Neural cell (in vitro differentiated cells): Measurements from ENCODE around the gene BCL11B. TPM values are rescaled to one million over a fixed set of nuclear protein-coding genes. Genes with fewer than 3 reads are reported as not detected.

Experiments
- H2AFZ ChIP-seq: fragments of 200-600, 300-800 bp; sonication (generic), shearing (Covaris generic); 2 replicates; pipeline ENCODE4 v1.6.0; 2014; ENCODE audit warnings: low read depth, mild to moderate bottlenecking, antibody characterized with exemption, low read length, moderate library complexity
- H3F3A ChIP-seq: fragments of 200-600 bp; shearing (Covaris generic); 2 replicates; pipeline ENCODE4 v1.6.1; 2016; ENCODE audit warnings: mild to moderate bottlenecking, moderate library complexity, mixed read lengths, antibody characterized with exemption, low read length; ENCODE audit not compliant: insufficient read depth, poor library complexity, severe bottlenecking
- H3K27ac ChIP-seq: fragments of 200-600, 300-800 bp; sonication (generic), shearing (Covaris generic); 2 replicates; pipeline ENCODE4 v1.5.1; 2014; ENCODE audit warnings: mild to moderate bottlenecking, low read length, moderate library complexity
- H3K27me3 ChIP-seq: fragments of 300-800, 200-600 bp; sonication (generic), shearing (Covaris generic); 2 replicates; pipeline ENCODE4 v1.6.0; 2014; ENCODE audit warnings: mild to moderate bottlenecking, low read depth, low read length, moderate library complexity; ENCODE audit not compliant: insufficient read depth
- H3K36me3 ChIP-seq: fragments of 300-800, 200-600 bp; sonication (generic), shearing (Covaris generic); 2 replicates; pipeline ENCODE4 v1.5.1; 2014; ENCODE audit warnings: mild to moderate bottlenecking, antibody characterized with exemption, low read length, moderate library complexity; ENCODE audit not compliant: insufficient read depth
- H3K4me2 ChIP-seq: fragments of 300-800, 200-600 bp; sonication (generic), shearing (Covaris generic); 2 replicates; pipeline ENCODE4 v1.6.0; 2014; ENCODE audit warnings: mild to moderate bottlenecking, low read length
- H3K4me3 ChIP-seq: fragments of 300-800, 200-600 bp; sonication (generic), shearing (Covaris generic); 2 replicates; pipeline ENCODE4 v1.5.1; 2014; ENCODE audit warnings: mild to moderate bottlenecking, low read length, moderate library complexity
- H3K79me2 ChIP-seq: fragments of 200-600 bp; shearing (Covaris generic); replicated peaks from 2 replicates; pipeline ENCODE4 v1.6.0; 2014; ENCODE audit warnings: mild to moderate bottlenecking, low read length, moderate library complexity; ENCODE audit not compliant: insufficient read depth
- H3K9ac ChIP-seq: fragments of 300-800, 200-600 bp; sonication (generic), shearing (Covaris generic); 2 replicates; pipeline ENCODE4 v1.6.1; 2016; ENCODE audit warnings: mild to moderate bottlenecking, low read length, mixed read lengths
- H3K9me2 ChIP-seq: fragments of 200-600 bp; shearing (Covaris generic); 2 replicates; pipeline ENCODE4 v1.6.1; 2016; ENCODE audit warnings: mild to moderate bottlenecking, low read length, mixed read lengths; ENCODE audit not compliant: insufficient read depth
- H3K9me3 ChIP-seq: fragments of 200-600, 300-800 bp; sonication (generic), shearing (Covaris generic); 2 replicates; pipeline ENCODE4 v1.6.1; 2016; ENCODE audit warnings: mild to moderate bottlenecking, mixed run types, low read length, moderate library complexity, mixed read lengths
- H4K20me1 ChIP-seq: fragments of 200-600 bp; shearing (Covaris generic); 2 replicates; pipeline ENCODE4 v1.6.1; 2016; ENCODE audit warnings: mild to moderate bottlenecking, mixed run types; ENCODE audit not compliant: insufficient read depth
- CTCF ChIP-seq: fragments of 450-650 bp; IDR thresholded peaks from 2 replicates; pipeline ENCODE4 v1.5.1; 2014; ENCODE audit warnings: antibody characterized with exemption, mild to moderate bottlenecking, moderate library complexity; ENCODE audit not compliant: poor library complexity, severe bottlenecking
- EP300 ChIP-seq: fragments of 450-650 bp; conservative IDR thresholded peaks from 2 replicates; pipeline ENCODE4 v1.6.1; 2014; ENCODE audit warnings: antibody characterized with exemption, mild to moderate bottlenecking, moderate library complexity; ENCODE audit not compliant: poor library complexity, severe bottlenecking
- EZH2 ChIP-seq: fragments of 200-600, 300-800 bp; shearing (Covaris generic), sonication (generic); IDR thresholded peaks from 2 replicates; pipeline ENCODE4 v1.6.1; 2014; ENCODE audit warnings: antibody characterized with exemption, low read length, borderline replicate concordance, mild to moderate bottlenecking; ENCODE audit not compliant: insufficient read depth, poor library complexity, severe bottlenecking
- MXI1 ChIP-seq: fragments of 450-650 bp; conservative IDR thresholded peaks from 2 replicates; pipeline ENCODE4 v1.6.1; 2014; ENCODE audit warnings: antibody characterized with exemption, mild to moderate bottlenecking; ENCODE audit not compliant: poor library complexity, severe bottlenecking
- POLR2AphosphoS5 ChIP-seq: IDR thresholded peaks from 2 replicates; pipeline ENCODE4 v1.6.1; 2012
- RAD21 ChIP-seq: fragments of 450-650 bp; conservative IDR thresholded peaks from 2 replicates; pipeline ENCODE4 v1.6.1; 2014; ENCODE audit warnings: antibody characterized with exemption, mild to moderate bottlenecking, moderate library complexity
- REST ChIP-seq: IDR thresholded peaks from 2 replicates; pipeline ENCODE4 v1.6.1; 2012; ENCODE audit warnings: borderline replicate concordance
- SMC3 ChIP-seq: fragments of 450-650 bp; conservative IDR thresholded peaks from 2 replicates; pipeline ENCODE4 v1.6.1; 2014; ENCODE audit warnings: antibody characterized with exemption, mild to moderate bottlenecking, moderate library complexity; ENCODE audit not compliant: poor library complexity
- TAF1 ChIP-seq: IDR thresholded peaks from 2 replicates; pipeline ENCODE4 v1.6.1; 2012; ENCODE audit warnings: low read depth
- polyA plus RNA-seq: library from polyadenylated mRNA; depleted of rRNA; stranded (reverse); fragments of >200 nt; gene quantifications from 2 replicates; pipeline ENCODE4 v1.2.3, GENCODE V29; 2014

BCL11B gene
- polyA plus RNA-seq, 1 donor from 2014 or later: 104 TPM

- Histone ChIP-seq H3K27ac (no peak overlapping the region), H3K4me3 (no peak overlapping the region), H3K4me2 (no peak overlapping the region), H4K20me1 (peaks cover 97% of the 10 kb centered on the region), H3K9me2 (no peaks in the 10 kb centered on the region), H3K79me2 (peaks cover 99% of the 10 kb centered on the region), H3K27me3 (no peaks in the 10 kb centered on the region), H3K36me3 (peaks cover 6% of the 10 kb centered on the region), H3K9ac (no peak overlapping the region), H2AFZ (no peak overlapping the region), H3K9me3 (no peaks in the 10 kb centered on the region), H3F3A (no peaks in the 10 kb centered on the region)
- TF ChIP-seq MXI1: no peak
- no peak for TF ChIP-seq EZH2
- no peak for TF ChIP-seq EP300
- no peak for TF ChIP-seq SMC3
- no peak for TF ChIP-seq TAF1
- TF ChIP-seq REST: no peak
- TF ChIP-seq POLR2AphosphoS5: no peak
- TF ChIP-seq CTCF: no peak
Observed at GRCh38 chr14:99209409-99209808, 62.6 kb downstream of the BCL11B start.

DNA sequence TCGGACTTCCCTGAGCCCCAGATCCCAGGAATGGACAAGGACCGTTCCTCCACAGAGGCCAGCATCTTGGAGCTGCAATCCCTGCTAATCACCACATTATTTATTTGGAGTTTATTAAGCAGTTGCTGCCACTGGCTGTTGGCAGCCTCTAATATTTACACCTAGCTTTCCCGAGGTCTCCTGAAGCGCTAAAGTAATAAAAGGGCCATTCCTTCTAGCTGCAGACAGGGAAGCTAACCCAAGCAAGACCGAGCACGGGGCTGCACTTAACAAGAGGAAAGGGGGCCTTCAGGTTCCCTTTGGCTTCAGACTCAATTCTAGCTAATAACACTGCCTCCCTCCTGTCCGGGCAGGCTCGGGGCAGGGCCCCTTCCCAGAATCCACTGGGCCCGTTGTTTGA, 63.7 kb downstream of the BCL11B start:
- Histone ChIP-seq H3K9ac (no peak overlapping the region), H3K4me2 (no peak overlapping the region), H4K20me1 (peaks cover 99% of the 10 kb centered on the region), H3K9me2 (no peaks in the 10 kb centered on the region), H3K27ac (no peak overlapping the region), H3K27me3 (no peaks in the 10 kb centered on the region), H2AFZ (no peak overlapping the region), H3K36me3 (peaks cover 6% of the 10 kb centered on the region), H3F3A (no peaks in the 10 kb centered on the region), H3K79me2 (peaks cover 98% of the 10 kb centered on the region), H3K4me3 (no peak overlapping the region), H3K9me3 (no peaks in the 10 kb centered on the region)
- TF ChIP-seq REST (no peak), MXI1 (no peak), EP300 (no peak), SMC3 (no peak), EZH2 (no peak), RAD21 (no peak), POLR2AphosphoS5 (no peak)
